Progenitor cell of endocrine pancreas (in vitro differentiated cells): ENCODE measurements around the gene SPEM2. TPM values are rescaled to one million over a fixed set of nuclear protein-coding genes. Genes with fewer than 3 reads are reported as not detected.
A peak's percentile ranks its signal among the peaks of the same experiment; 100 is the strongest.

Source experiments
- DNase-seq: peaks from one replicate; pipeline ENCODE4 v3.0.0; 2021; ENCODE audit warnings: low spot score; ENCODE audit not compliant: unreplicated experiment
- H3K27ac Mint-ChIP-seq: 2 replicates; pipeline ENCODE4 v1.8.0; 2021; ENCODE audit warnings: mild to moderate bottlenecking, moderate library complexity, mixed read lengths
- H3K27me3 Mint-ChIP-seq: 2 replicates; pipeline ENCODE4 v1.8.0; 2021; ENCODE audit warnings: mixed read lengths
- H3K36me3 Mint-ChIP-seq: 2 replicates; pipeline ENCODE4 v1.8.0; 2022; ENCODE audit warnings: mixed read lengths; ENCODE audit not compliant: insufficient read depth
- H3K4me1 Mint-ChIP-seq: 2 replicates; pipeline ENCODE4 v1.8.0; 2021; ENCODE audit warnings: low read depth, mixed read lengths
- H3K4me3 Mint-ChIP-seq: 2 replicates; pipeline ENCODE4 v1.8.0; 2021; ENCODE audit warnings: low read depth, mild to moderate bottlenecking, moderate library complexity, mixed read lengths
- H3K9me3 Mint-ChIP-seq: 2 replicates; pipeline ENCODE4 v1.8.0; 2021; ENCODE audit warnings: low read depth, mixed read lengths
- CTCF ChIP-seq: fragments of 200-600 bp; sonication (generic); IDR thresholded peaks from one replicate; pipeline ENCODE4 v1.5.0; 2021; ENCODE audit warnings: antibody characterized with exemption, mild to moderate bottlenecking; ENCODE audit not compliant: unreplicated experiment
- total RNA-seq: library from RNA; stranded (reverse); gene quantifications from 2 replicates; pipeline ENCODE4 v1.2.1, GENCODE V29; 2021

The SPEM2 gene
- total RNA-seq, 1 donor from 2014 or later = not detected

- H3K4me3 Mint-ChIP-seq = no peak within 1 kb of the TSS
- no peaks in the 10 kb centered on the region for H3K27me3 Mint-ChIP-seq
- peaks cover 7% of the 10 kb centered on the region for H3K4me1 Mint-ChIP-seq
- no peak for DNase-seq
- peak within 1 kb of the TSS; percentile 88 for H3K27ac Mint-ChIP-seq
- TF ChIP-seq CTCF = no peak
- H3K9me3 Mint-ChIP-seq = no peaks in the 10 kb centered on the region
- H3K36me3 Mint-ChIP-seq = no peaks in the 10 kb centered on the region
Observed at GRCh38 chr17:7419819-7420610, 5.4 kb upstream of the SPEM2 start, which contains the start of gene SPEM1. TSS of gene SPEM1 (plus strand) at chr17:7420324. CDS start at chr17:7420385, 61 bp downstream.

GRCh38 chr17:7421186-7421585 is 4.2 kb upstream of the SPEM2 start:
- Mint-ChIP-seq H3K4me3 (no peak overlapping the region), H3K9me3 (no peaks in the 10 kb centered on the region), H3K27me3 (no peaks in the 10 kb centered on the region), H3K4me1 (peaks cover 7% of the 10 kb centered on the region), H3K36me3 (no peaks in the 10 kb centered on the region), H3K27ac (no peak overlapping the region)
- no peak for TF ChIP-seq CTCF
- DNase-seq = no peak

GRCh38 chr17:7423679-7424078 is 1.7 kb upstream of the SPEM2 start:
- no peaks in the 10 kb centered on the region for H3K27me3 Mint-ChIP-seq
- TF ChIP-seq CTCF = no peak
- no peaks in the 10 kb centered on the region for H3K9me3 Mint-ChIP-seq
- no peak overlapping the region for H3K4me3 Mint-ChIP-seq
- DNase-seq = no peak
- peak overlapping the region; percentile 67 for H3K27ac Mint-ChIP-seq
- H3K4me1 Mint-ChIP-seq = peaks cover 7% of the 10 kb centered on the region
- H3K36me3 Mint-ChIP-seq = no peaks in the 10 kb centered on the region

GRCh38 chr17:7425756-7426155 is 340 bp downstream of the SPEM2 start:
- no peaks in the 10 kb centered on the region for H3K9me3 Mint-ChIP-seq
- no peak for DNase-seq
- H3K4me1 Mint-ChIP-seq = no peaks in the 10 kb centered on the region
- no peak for TF ChIP-seq CTCF
- no peaks in the 10 kb centered on the region for H3K27me3 Mint-ChIP-seq
- no peak overlapping the region for H3K27ac Mint-ChIP-seq
- H3K4me3 Mint-ChIP-seq = no peak overlapping the region
- no peaks in the 10 kb centered on the region for H3K36me3 Mint-ChIP-seq

- Mint-ChIP-seq H3K27ac (no peak overlapping the region), H3K4me3 (no peak overlapping the region), H3K36me3 (no peaks in the 10 kb centered on the region), H3K4me1 (no peaks in the 10 kb centered on the region), H3K9me3 (no peaks in the 10 kb centered on the region), H3K27me3 (no peaks in the 10 kb centered on the region)
- no peak for TF ChIP-seq CTCF
- DNase-seq = no peak
Observed at GRCh38 chr17:7426203-7426863, 917 bp downstream of the SPEM2 start.
